ENCODE measurements around the gene SLC38A10.
A peak's percentile ranks its signal among the peaks of the same experiment; 100 is the strongest.

The SLC38A10 gene

GRCh38 chr17:81286491-81287145 lies 8.5 kb downstream of the SLC38A10 start:
- H3K4me3 Mint-ChIP-seq: peak overlapping the region; percentile 40

GRCh38 chr17:81285894-81286293 lies 9.2 kb downstream of the SLC38A10 start:
- peak overlapping the region; percentile 84 for H3K4me3 Mint-ChIP-seq
- no peaks in the 10 kb centered on the region for H3K9me3 Mint-ChIP-seq
- H3K27me3 Mint-ChIP-seq (ENCODE audit: low read depth): no peaks in the 10 kb centered on the region
- H3K27ac Mint-ChIP-seq: peak overlapping the region; percentile 87
- H3K4me1 Mint-ChIP-seq (ENCODE audit: low read depth): peaks cover 29% of the 10 kb centered on the region
- H3K36me3 Mint-ChIP-seq (ENCODE audit: low read depth): peaks cover 21% of the 10 kb centered on the region

More at GRCh38 chr17:81286491-81287145, 8.5 kb downstream of the SLC38A10 start:
- no peaks in the 10 kb centered on the region for H3K27me3 Mint-ChIP-seq (ENCODE audit: low read depth)
- H3K9me3 Mint-ChIP-seq: no peaks in the 10 kb centered on the region
- peak overlapping the region; percentile 49 for H3K27ac Mint-ChIP-seq
- H3K36me3 Mint-ChIP-seq (ENCODE audit: low read depth): peaks cover 22% of the 10 kb centered on the region
- peaks cover 33% of the 10 kb centered on the region for H3K4me1 Mint-ChIP-seq (ENCODE audit: low read depth)

GRCh38 chr17:81285179-81285878 lies 9.8 kb downstream of the SLC38A10 start:
- peaks cover 29% of the 10 kb centered on the region for H3K4me1 Mint-ChIP-seq (ENCODE audit: low read depth)
- peak overlapping the region; percentile 87 for H3K27ac Mint-ChIP-seq
- no peaks in the 10 kb centered on the region for H3K27me3 Mint-ChIP-seq (ENCODE audit: low read depth)
- H3K4me3 Mint-ChIP-seq: peak overlapping the region; percentile 84
- H3K9me3 Mint-ChIP-seq: no peaks in the 10 kb centered on the region
- peaks cover 21% of the 10 kb centered on the region for H3K36me3 Mint-ChIP-seq (ENCODE audit: low read depth)

GRCh38 chr17:81282876-81283275 lies 12.2 kb downstream of the SLC38A10 start:
- Mint-ChIP-seq H3K36me3 (ENCODE audit: low read depth) (peaks cover 23% of the 10 kb centered on the region), H3K27me3 (ENCODE audit: low read depth) (no peaks in the 10 kb centered on the region), H3K4me3 (no peak overlapping the region), H3K4me1 (ENCODE audit: low read depth) (peaks cover 25% of the 10 kb centered on the region), H3K27ac (no peak overlapping the region), H3K9me3 (no peaks in the 10 kb centered on the region)

- Mint-ChIP-seq H3K36me3 (ENCODE audit: low read depth) (peaks cover 19% of the 10 kb centered on the region), H3K4me3 (no peak overlapping the region), H3K27me3 (ENCODE audit: low read depth) (no peaks in the 10 kb centered on the region), H3K4me1 (ENCODE audit: low read depth) (peaks cover 21% of the 10 kb centered on the region), H3K27ac (no peak overlapping the region), H3K9me3 (no peaks in the 10 kb centered on the region)
These were observed 13.0 kb downstream of the SLC38A10 start for GRCh38 chr17:81282141-81282540.

- H3K27ac Mint-ChIP-seq: no peak overlapping the region
- no peak overlapping the region for H3K4me3 Mint-ChIP-seq
- peaks cover 10% of the 10 kb centered on the region for H3K4me1 Mint-ChIP-seq (ENCODE audit: low read depth)
- H3K36me3 Mint-ChIP-seq (ENCODE audit: low read depth): peaks cover 23% of the 10 kb centered on the region
- no peaks in the 10 kb centered on the region for H3K9me3 Mint-ChIP-seq
- no peaks in the 10 kb centered on the region for H3K27me3 Mint-ChIP-seq (ENCODE audit: low read depth)
These were observed 14.5 kb downstream of the SLC38A10 start for GRCh38 chr17:81280571-81280970.

GRCh38 chr17:81279278-81280275 lies 15.5 kb downstream of the SLC38A10 start:
- Mint-ChIP-seq H3K36me3 (ENCODE audit: low read depth) (peaks cover 19% of the 10 kb centered on the region), H3K27ac (no peak overlapping the region), H3K27me3 (ENCODE audit: low read depth) (no peaks in the 10 kb centered on the region), H3K4me1 (ENCODE audit: low read depth) (peaks cover 2% of the 10 kb centered on the region), H3K4me3 (no peak overlapping the region), H3K9me3 (no peaks in the 10 kb centered on the region)

- Mint-ChIP-seq H3K36me3 (ENCODE audit: low read depth) (peaks cover 18% of the 10 kb centered on the region), H3K4me3 (no peak overlapping the region), H3K27me3 (ENCODE audit: low read depth) (no peaks in the 10 kb centered on the region), H3K27ac (no peak overlapping the region), H3K4me1 (ENCODE audit: low read depth) (no peaks in the 10 kb centered on the region), H3K9me3 (no peaks in the 10 kb centered on the region)
These were observed 16.3 kb downstream of the SLC38A10 start for GRCh38 chr17:81278831-81279230.

GRCh38 chr17:81277946-81278693 lies 17.0 kb downstream of the SLC38A10 start:
- H3K4me3 Mint-ChIP-seq: no peak overlapping the region
- H3K27ac Mint-ChIP-seq: no peak overlapping the region
- no peaks in the 10 kb centered on the region for H3K9me3 Mint-ChIP-seq
- no peaks in the 10 kb centered on the region for H3K4me1 Mint-ChIP-seq (ENCODE audit: low read depth)
- H3K27me3 Mint-ChIP-seq (ENCODE audit: low read depth): no peaks in the 10 kb centered on the region
- H3K36me3 Mint-ChIP-seq (ENCODE audit: low read depth): peaks cover 17% of the 10 kb centered on the region

GRCh38 chr17:81277421-81277820 lies 17.7 kb downstream of the SLC38A10 start:
- no peak overlapping the region for H3K27ac Mint-ChIP-seq
- no peak overlapping the region for H3K4me3 Mint-ChIP-seq
- H3K9me3 Mint-ChIP-seq: no peaks in the 10 kb centered on the region
- H3K27me3 Mint-ChIP-seq (ENCODE audit: low read depth): no peaks in the 10 kb centered on the region
- H3K36me3 Mint-ChIP-seq (ENCODE audit: low read depth): peaks cover 21% of the 10 kb centered on the region
- H3K4me1 Mint-ChIP-seq (ENCODE audit: low read depth): peaks cover 2% of the 10 kb centered on the region

- Mint-ChIP-seq H3K9me3 (no peaks in the 10 kb centered on the region), H3K4me3 (no peak overlapping the region), H3K27ac (no peak overlapping the region), H3K4me1 (ENCODE audit: low read depth) (peaks cover 2% of the 10 kb centered on the region), H3K36me3 (ENCODE audit: low read depth) (peaks cover 22% of the 10 kb centered on the region), H3K27me3 (ENCODE audit: low read depth) (no peaks in the 10 kb centered on the region)
These were observed 18.3 kb downstream of the SLC38A10 start for GRCh38 chr17:81276781-81277180.

GRCh38 chr17:81274471-81274855 lies 20.6 kb downstream of the SLC38A10 start:
- H3K36me3 Mint-ChIP-seq (ENCODE audit: low read depth): peaks cover 20% of the 10 kb centered on the region
- no peaks in the 10 kb centered on the region for H3K27me3 Mint-ChIP-seq (ENCODE audit: low read depth)
- H3K9me3 Mint-ChIP-seq: no peaks in the 10 kb centered on the region
- H3K4me1 Mint-ChIP-seq (ENCODE audit: low read depth): peaks cover 2% of the 10 kb centered on the region
- no peak overlapping the region for H3K27ac Mint-ChIP-seq
- H3K4me3 Mint-ChIP-seq: no peak overlapping the region

GRCh38 chr17:81273698-81274470 lies 21.2 kb downstream of the SLC38A10 start:
- Mint-ChIP-seq H3K4me1 (ENCODE audit: low read depth) (peaks cover 2% of the 10 kb centered on the region), H3K9me3 (no peaks in the 10 kb centered on the region), H3K4me3 (no peak overlapping the region), H3K36me3 (ENCODE audit: low read depth) (peaks cover 23% of the 10 kb centered on the region), H3K27ac (no peak overlapping the region), H3K27me3 (ENCODE audit: low read depth) (no peaks in the 10 kb centered on the region)

All from T-helper 1 cell treated with Interleukin-12 subunit alpha and Interleukin-12 subunit beta and Interleukin-4 antibody, amounts not matched to agents 30 μg/mL and 1 μg/mL, for 36 hours (primary cell).